SK-N-MC (cell line): ENCODE data around the gene LRP1B.

Source experiments
- DNase-seq: peaks from one replicate; pipeline ENCODE4 v3.0.0-alpha.2; 2011; ENCODE audit warnings: low read depth, low spot score
- H3K27ac ChIP-seq: fragments of 200-600 bp; sonication (generic); 2 replicates; pipeline ENCODE4 v1.5.1; 2016; ENCODE audit warnings: mixed run types
- H3K36me3 ChIP-seq: fragments of 200-600 bp; sonication (generic); 2 replicates; pipeline ENCODE4 v1.6.1; 2017; ENCODE audit warnings: antibody characterized with exemption, low read length, mixed read lengths; ENCODE audit not compliant: insufficient read depth
- H3K4me3 ChIP-seq: fragments of 200-600 bp; sonication (generic); 2 replicates; pipeline ENCODE4 v1.5.1; 2016
- H3K9ac ChIP-seq: fragments of 200-600 bp; sonication (generic); 2 replicates; pipeline ENCODE4 v1.8.0; 2017; ENCODE audit warnings: mixed run types, mixed read lengths; ENCODE audit not compliant: insufficient read length
- H3K9me3 ChIP-seq: fragments of 200-600 bp; sonication (generic); 2 replicates; pipeline ENCODE4 v1.6.1; 2017; ENCODE audit warnings: low read depth, mild to moderate bottlenecking, antibody characterized with exemption, low read length, moderate library complexity, mixed read lengths
- EZH2 ChIP-seq: fragments of 200-600 bp; sonication (generic); IDR thresholded peaks from one replicate; pipeline ENCODE4 v1.6.1; 2017; ENCODE audit warnings: antibody characterized with exemption
- FOXP2 ChIP-seq: optimal IDR thresholded peaks from 2 replicates; pipeline ENCODE3; 2011; ENCODE audit warnings: mild to moderate bottlenecking, moderate library complexity; ENCODE audit not compliant: insufficient read depth; ENCODE audit errors: extremely low read length, control extremely low read depth
- POLR2AphosphoS5 ChIP-seq: IDR thresholded peaks from 2 replicates; pipeline ENCODE4 v1.6.1; 2012; ENCODE audit warnings: mild to moderate bottlenecking, low read depth, low read length, borderline replicate concordance

Gene LRP1B

GRCh38 chr2:141957827-141958450 lies 172.9 kb downstream of the LRP1B start:
- Histone ChIP-seq H3K9ac (no peak overlapping the region), H3K36me3 (no peaks in the 10 kb centered on the region), H3K9me3 (no peaks in the 10 kb centered on the region), H3K27ac (no peak overlapping the region), H3K4me3 (no peak overlapping the region)
- no peak for DNase-seq
- TF ChIP-seq POLR2AphosphoS5 (no peak), EZH2 (no peak), FOXP2 (no peak)

GRCh38 chr2:141957321-141957720 lies 173.5 kb downstream of the LRP1B start:
- H3K4me3 ChIP-seq: no peak overlapping the region
- DNase-seq: no peak
- no peak overlapping the region for H3K9ac ChIP-seq
- no peaks in the 10 kb centered on the region for H3K36me3 ChIP-seq
- no peaks in the 10 kb centered on the region for H3K9me3 ChIP-seq
- no peak for TF ChIP-seq EZH2
- no peak for TF ChIP-seq FOXP2
- no peak for TF ChIP-seq POLR2AphosphoS5
- no peak overlapping the region for H3K27ac ChIP-seq

- Histone ChIP-seq H3K9me3 (no peaks in the 10 kb centered on the region), H3K36me3 (no peaks in the 10 kb centered on the region), H3K9ac (no peak overlapping the region), H3K4me3 (no peak overlapping the region), H3K27ac (no peak overlapping the region)
- TF ChIP-seq POLR2AphosphoS5: no peak
- TF ChIP-seq FOXP2: no peak
- TF ChIP-seq EZH2: no peak
- no peak for DNase-seq
Measured at GRCh38 chr2:141947396-141948114, 183.3 kb downstream of the LRP1B start.

- Histone ChIP-seq H3K9me3 (no peaks in the 10 kb centered on the region), H3K4me3 (no peak overlapping the region), H3K36me3 (no peaks in the 10 kb centered on the region), H3K27ac (no peak overlapping the region), H3K9ac (no peak overlapping the region)
- DNase-seq: no peak
- TF ChIP-seq POLR2AphosphoS5 (no peak), FOXP2 (no peak), EZH2 (no peak)
Measured at GRCh38 chr2:141946016-141946415, 184.8 kb downstream of the LRP1B start.

- Histone ChIP-seq H3K9me3 (no peaks in the 10 kb centered on the region), H3K9ac (no peak overlapping the region), H3K36me3 (no peaks in the 10 kb centered on the region), H3K27ac (no peak overlapping the region), H3K4me3 (no peak overlapping the region)
- no peak for DNase-seq
- TF ChIP-seq POLR2AphosphoS5 (no peak), FOXP2 (no peak)
Measured at GRCh38 chr2:141943918-141944317, 186.9 kb downstream of the LRP1B start.

GRCh38 chr2:141942006-141942789 lies 188.6 kb downstream of the LRP1B start:
- no peak for TF ChIP-seq FOXP2
- no peak for TF ChIP-seq EZH2
- no peak for TF ChIP-seq POLR2AphosphoS5
- no peaks in the 10 kb centered on the region for H3K36me3 ChIP-seq
- DNase-seq: no peak
- H3K9me3 ChIP-seq: no peaks in the 10 kb centered on the region
- no peak overlapping the region for H3K27ac ChIP-seq
- no peak overlapping the region for H3K9ac ChIP-seq
- H3K4me3 ChIP-seq: no peak overlapping the region

GRCh38 chr2:141941210-141941714 lies 189.6 kb downstream of the LRP1B start:
- no peak for TF ChIP-seq EZH2
- no peak for TF ChIP-seq FOXP2
- no peak for TF ChIP-seq POLR2AphosphoS5
- no peaks in the 10 kb centered on the region for H3K36me3 ChIP-seq
- no peak overlapping the region for H3K4me3 ChIP-seq
- no peak overlapping the region for H3K9ac ChIP-seq
- DNase-seq: no peak
- 0 out of 2 replicates have a peak overlapping the region, but pooled peaks have one; percentile 34 for H3K27ac ChIP-seq
- no peaks in the 10 kb centered on the region for H3K9me3 ChIP-seq

- no peak for TF ChIP-seq FOXP2
- TF ChIP-seq EZH2: no peak
- no peak for TF ChIP-seq POLR2AphosphoS5
- H3K36me3 ChIP-seq: no peaks in the 10 kb centered on the region
- no peak for DNase-seq
- no peak overlapping the region for H3K9ac ChIP-seq
- peak overlapping the region; percentile 34; the same call in 1 of the 2 replicates for H3K27ac ChIP-seq
- H3K4me3 ChIP-seq: no peak overlapping the region
- H3K9me3 ChIP-seq: no peaks in the 10 kb centered on the region
Measured at GRCh38 chr2:141940709-141941108, 190.1 kb downstream of the LRP1B start.

GRCh38 chr2:141933226-141933625 lies 197.6 kb downstream of the LRP1B start:
- no peak for DNase-seq
- H3K36me3 ChIP-seq: no peaks in the 10 kb centered on the region
- H3K27ac ChIP-seq: no peak overlapping the region
- no peak overlapping the region for H3K4me3 ChIP-seq
- TF ChIP-seq POLR2AphosphoS5: no peak
- TF ChIP-seq EZH2: no peak
- no peak for TF ChIP-seq FOXP2
- H3K9ac ChIP-seq: no peak overlapping the region
- no peaks in the 10 kb centered on the region for H3K9me3 ChIP-seq
